Osteoblast (primary cell): ENCODE data around the gene MRPS18B. TPM values are rescaled to one million over a fixed set of nuclear protein-coding genes. Genes with fewer than 3 reads are reported as not detected.

Experiments
- DNase-seq: peaks from one replicate; pipeline ENCODE4 v3.0.0; 2011; ENCODE audit warnings: low spot score, mixed read lengths; ENCODE audit not compliant: insufficient read length; ENCODE audit errors: missing footprints
- H2AFZ ChIP-seq: 2 replicates; pipeline ENCODE4 v1.6.0; 2011; ENCODE audit warnings: mild to moderate bottlenecking, low read length
- H3K27ac ChIP-seq: 2 replicates; pipeline ENCODE4 v1.5.1; 2011; ENCODE audit warnings: mild to moderate bottlenecking, low read depth, low read length, moderate library complexity
- H3K27me3 ChIP-seq: 2 replicates; pipeline ENCODE4 v1.6.0; 2012; ENCODE audit warnings: mild to moderate bottlenecking, control low read depth, inconsistent platforms, low read length, moderate library complexity; ENCODE audit not compliant: insufficient read depth
- H3K36me3 ChIP-seq: 2 replicates; pipeline ENCODE4 v1.5.1; 2011; ENCODE audit warnings: mild to moderate bottlenecking, low read length, control low read depth, moderate library complexity; ENCODE audit not compliant: insufficient read depth
- H3K4me1 ChIP-seq: 2 replicates; pipeline ENCODE4 v1.5.1; 2011; ENCODE audit warnings: mild to moderate bottlenecking, low read length, control low read depth, moderate library complexity; ENCODE audit not compliant: insufficient read depth
- H3K4me2 ChIP-seq: 2 replicates; pipeline ENCODE4 v1.6.0; 2011; ENCODE audit warnings: mild to moderate bottlenecking, low read length; ENCODE audit not compliant: insufficient read depth
- H3K4me3 ChIP-seq: fragments of 200-600 bp; sonication (generic); 3 replicates; pipeline ENCODE4 v1.5.1; 2012; ENCODE audit warnings: mild to moderate bottlenecking, low read length, inconsistent platforms; ENCODE audit not compliant: insufficient read depth
- H3K79me2 ChIP-seq: 2 replicates; pipeline ENCODE4 v1.6.0; 2012; ENCODE audit warnings: mild to moderate bottlenecking, low read length, control low read depth, inconsistent platforms; ENCODE audit not compliant: insufficient read depth
- H3K9me3 ChIP-seq: 2 replicates; pipeline ENCODE4 v1.5.1; 2011; ENCODE audit warnings: low read depth, low read length, control low read depth
- H4K20me1 ChIP-seq: 2 replicates; pipeline ENCODE4 v1.6.0; 2012; ENCODE audit warnings: mild to moderate bottlenecking, low read length, control low read depth; ENCODE audit not compliant: insufficient read depth
- total RNA-seq: library from RNA; depleted of rRNA; stranded (reverse); fragments of >200 nt; gene quantifications from 2 replicates; pipeline ENCODE4 v1.2.3, GENCODE V29; 2012
- TF ChIP-seq, protein P1 (sequence below): IDR thresholded peaks from 2 replicates; pipeline ENCODE4 v1.5.1; 2011; ENCODE audit warnings: mild to moderate bottlenecking, low read depth, low read length, moderate library complexity; ENCODE audit errors: extremely low read depth

MRPS18B gene
- total RNA-seq, result 67.3 and 83.4 TPM in 2 replicates

- peak within 1 kb of the TSS; percentile 96 for H2AFZ ChIP-seq
- H3K36me3 ChIP-seq, result peaks cover 44% of the 10 kb centered on the region
- H3K27me3 ChIP-seq, result no peaks in the 10 kb centered on the region
- peak; percentile 93 for DNase-seq
- TF ChIP-seq, protein P1, sequence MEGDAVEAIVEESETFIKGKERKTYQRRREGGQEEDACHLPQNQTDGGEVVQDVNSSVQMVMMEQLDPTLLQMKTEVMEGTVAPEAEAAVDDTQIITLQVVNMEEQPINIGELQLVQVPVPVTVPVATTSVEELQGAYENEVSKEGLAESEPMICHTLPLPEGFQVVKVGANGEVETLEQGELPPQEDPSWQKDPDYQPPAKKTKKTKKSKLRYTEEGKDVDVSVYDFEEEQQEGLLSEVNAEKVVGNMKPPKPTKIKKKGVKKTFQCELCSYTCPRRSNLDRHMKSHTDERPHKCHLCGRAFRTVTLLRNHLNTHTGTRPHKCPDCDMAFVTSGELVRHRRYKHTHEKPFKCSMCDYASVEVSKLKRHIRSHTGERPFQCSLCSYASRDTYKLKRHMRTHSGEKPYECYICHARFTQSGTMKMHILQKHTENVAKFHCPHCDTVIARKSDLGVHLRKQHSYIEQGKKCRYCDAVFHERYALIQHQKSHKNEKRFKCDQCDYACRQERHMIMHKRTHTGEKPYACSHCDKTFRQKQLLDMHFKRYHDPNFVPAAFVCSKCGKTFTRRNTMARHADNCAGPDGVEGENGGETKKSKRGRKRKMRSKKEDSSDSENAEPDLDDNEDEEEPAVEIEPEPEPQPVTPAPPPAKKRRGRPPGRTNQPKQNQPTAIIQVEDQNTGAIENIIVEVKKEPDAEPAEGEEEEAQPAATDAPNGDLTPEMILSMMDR, result no peak
- H3K9me3 ChIP-seq, result no peaks in the 10 kb centered on the region
- H3K4me3 ChIP-seq, result peak within 1 kb of the TSS; percentile 98
- peaks cover 40% of the 10 kb centered on the region for H3K79me2 ChIP-seq
- H3K4me1 ChIP-seq, result peaks cover 38% of the 10 kb centered on the region
- peaks cover 19% of the 10 kb centered on the region for H4K20me1 ChIP-seq
- peak within 1 kb of the TSS; percentile 99 for H3K27ac ChIP-seq
- H3K4me2 ChIP-seq, result peak within 1 kb of the TSS; percentile 98
Observed at GRCh38 chr6:30617565-30618269, at the start of gene MRPS18B. TSS of gene MRPS18B (plus strand) at chr6:30617840. CDS start at chr6:30617866, 26 bp downstream.

DNA sequence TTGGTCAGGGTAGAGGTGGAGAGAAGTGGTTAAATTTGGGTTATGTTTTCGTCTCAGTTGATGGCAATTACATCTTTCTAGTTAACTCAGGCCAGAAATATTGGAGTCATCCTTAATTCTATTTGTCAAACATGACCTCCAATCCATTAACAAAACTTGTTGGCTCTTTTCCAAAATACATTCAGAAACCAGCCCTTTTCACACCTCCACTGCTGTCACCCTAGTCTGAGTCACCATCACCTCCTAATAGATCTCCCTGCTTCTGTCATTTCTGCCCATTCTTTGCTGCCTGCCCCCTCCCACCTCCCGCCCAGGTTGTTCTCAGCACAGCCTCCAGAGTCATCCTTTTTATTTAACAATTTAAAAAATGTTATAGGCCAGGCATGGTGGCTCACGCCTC is 49.4 kb upstream of the MRPS18B start:
- Histone ChIP-seq H2AFZ (no peak overlapping the region), H3K27ac (no peak overlapping the region), H4K20me1 (peaks cover 20% of the 10 kb centered on the region), H3K36me3 (no peaks in the 10 kb centered on the region), H3K9me3 (no peaks in the 10 kb centered on the region), H3K4me3 (no peak overlapping the region), H3K27me3 (no peaks in the 10 kb centered on the region), H3K4me2 (no peak overlapping the region), H3K79me2 (peaks cover 20% of the 10 kb centered on the region), H3K4me1 (peaks cover 23% of the 10 kb centered on the region)
- TF ChIP-seq, protein P1, result no peak
- no peak for DNase-seq

DNA sequence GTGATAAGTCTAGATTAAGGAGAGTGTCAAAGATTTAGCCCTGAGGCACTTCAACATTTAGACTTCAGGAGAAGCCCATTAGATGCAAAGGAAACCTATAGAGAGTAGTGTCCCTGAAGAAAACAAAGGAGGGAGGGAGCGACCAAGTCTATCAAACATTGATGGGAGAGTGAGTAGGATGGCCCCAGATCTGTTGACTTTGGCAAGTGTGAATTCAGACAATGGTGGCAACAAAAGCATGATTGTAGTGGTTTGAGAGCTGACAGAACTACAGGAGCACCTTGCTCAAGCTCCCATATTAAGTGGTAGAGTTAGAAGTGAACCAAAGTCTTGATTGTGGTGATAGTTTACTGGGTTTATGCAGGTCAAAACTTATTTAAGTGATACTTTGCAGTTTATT is 47.4 kb upstream of the MRPS18B start:
- Histone ChIP-seq H3K27ac (peak overlapping the region; percentile 98), H2AFZ (peak overlapping the region; percentile 98), H4K20me1 (peaks cover 32% of the 10 kb centered on the region), H3K4me3 (peak overlapping the region; percentile 99), H3K27me3 (no peaks in the 10 kb centered on the region), H3K9me3 (no peaks in the 10 kb centered on the region), H3K36me3 (no peaks in the 10 kb centered on the region), H3K4me1 (peaks cover 23% of the 10 kb centered on the region), H3K4me2 (peak overlapping the region; percentile 96), H3K79me2 (peaks cover 40% of the 10 kb centered on the region)
- TF ChIP-seq, protein P1, result no peak
- DNase-seq, result peak; percentile 10

GRCh38 chr6:30570740-30571074 is 46.9 kb upstream of the MRPS18B start:
- TF ChIP-seq, protein P1, result no peak
- H3K36me3 ChIP-seq, result no peaks in the 10 kb centered on the region
- DNase-seq, result peak; percentile 82
- H2AFZ ChIP-seq, result peak overlapping the region; percentile 98
- no peaks in the 10 kb centered on the region for H3K27me3 ChIP-seq
- peak overlapping the region; percentile 98 for H3K27ac ChIP-seq
- H3K9me3 ChIP-seq, result no peaks in the 10 kb centered on the region
- H3K4me2 ChIP-seq, result peak overlapping the region; percentile 96
- peaks cover 44% of the 10 kb centered on the region for H3K79me2 ChIP-seq
- peaks cover 37% of the 10 kb centered on the region for H4K20me1 ChIP-seq
- H3K4me3 ChIP-seq, result peak overlapping the region; percentile 99
- peaks cover 23% of the 10 kb centered on the region for H3K4me1 ChIP-seq
